Hepatic stellate cell (primary cell): Measurements from ENCODE around the gene CHL1.

ENCODE experiments used
- DNase-seq: peaks from one replicate; pipeline ENCODE4 v3.0.0; 2011; ENCODE audit warnings: low spot score

Gene CHL1

DNA sequence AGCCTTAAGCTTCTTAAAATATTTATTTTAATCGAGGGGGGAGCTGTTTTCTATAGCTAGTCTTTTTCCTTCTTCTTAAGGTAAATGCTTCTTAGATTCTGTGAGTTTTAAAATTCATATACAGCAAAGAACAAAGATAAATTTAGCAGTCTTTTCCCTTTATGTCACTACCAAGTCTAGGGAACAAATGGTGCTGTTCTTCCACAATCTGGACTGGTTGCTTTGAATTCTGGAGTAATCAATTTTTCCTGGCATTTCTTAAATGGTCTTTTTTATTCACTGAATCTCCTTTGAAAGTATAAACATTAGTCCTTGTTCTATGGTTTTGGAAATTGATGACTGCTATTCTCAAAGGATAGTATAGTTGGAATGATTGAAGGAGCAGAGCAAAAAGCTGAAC is 82.8 kb downstream of the CHL1 start:
- DNase-seq: no peak

GRCh38 chr3:280681-281080 is 84.1 kb downstream of the CHL1 start:
- DNase-seq: no peak

GRCh38 chr3:284322-284721 is 87.8 kb downstream of the CHL1 start:
- DNase-seq: no peak

DNA sequence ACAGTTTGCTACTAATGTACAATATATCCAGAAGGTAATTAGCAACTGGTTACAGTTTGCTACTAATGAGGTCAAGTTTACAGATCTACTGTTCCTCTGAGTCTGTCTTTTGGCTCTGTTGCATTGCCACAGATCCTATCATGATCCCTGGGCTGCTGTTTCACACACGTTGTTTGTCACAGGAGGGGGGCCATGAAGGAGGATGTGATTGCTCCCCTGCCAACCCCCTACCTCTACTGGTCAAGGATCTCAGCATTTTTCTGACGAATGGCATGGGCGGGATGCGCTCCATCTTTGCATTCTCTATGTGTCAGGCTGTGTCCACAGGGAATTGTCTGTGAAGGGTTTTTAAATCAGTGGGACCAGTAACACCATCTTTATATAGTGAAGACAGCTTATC is 91.9 kb downstream of the CHL1 start:
- DNase-seq: no peak

GRCh38 chr3:291028-291427 is 94.5 kb downstream of the CHL1 start:
- DNase-seq: no peak

GRCh38 chr3:291646-292436 is 95.3 kb downstream of the CHL1 start:
- no peak for DNase-seq

- DNase-seq: no peak
Measured at GRCh38 chr3:294096-294495, 97.5 kb downstream of the CHL1 start.

GRCh38 chr3:294581-294980 is 98.0 kb downstream of the CHL1 start:
- DNase-seq: no peak

GRCh38 chr3:295166-295565 is 98.6 kb downstream of the CHL1 start:
- no peak for DNase-seq

DNA sequence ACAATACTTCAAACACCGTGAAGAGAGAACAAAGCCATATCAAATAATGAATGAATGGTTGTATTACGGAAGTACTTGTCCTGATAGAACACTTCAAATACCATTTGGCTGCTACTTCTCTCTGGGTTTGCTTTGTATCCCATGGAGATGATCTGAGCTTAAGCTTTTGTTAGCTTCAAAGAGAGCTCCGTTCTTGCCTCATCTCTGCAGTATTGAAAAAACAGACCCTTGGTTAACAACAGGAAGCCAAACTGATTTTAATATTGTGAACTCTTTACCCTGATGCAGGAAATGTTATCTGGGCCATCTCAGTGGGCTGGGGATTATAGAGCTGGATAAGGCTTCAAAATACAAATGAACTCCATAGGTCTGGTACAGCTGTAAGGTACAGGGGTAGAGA is 101.0 kb downstream of the CHL1 start:
- no peak for DNase-seq

DNA sequence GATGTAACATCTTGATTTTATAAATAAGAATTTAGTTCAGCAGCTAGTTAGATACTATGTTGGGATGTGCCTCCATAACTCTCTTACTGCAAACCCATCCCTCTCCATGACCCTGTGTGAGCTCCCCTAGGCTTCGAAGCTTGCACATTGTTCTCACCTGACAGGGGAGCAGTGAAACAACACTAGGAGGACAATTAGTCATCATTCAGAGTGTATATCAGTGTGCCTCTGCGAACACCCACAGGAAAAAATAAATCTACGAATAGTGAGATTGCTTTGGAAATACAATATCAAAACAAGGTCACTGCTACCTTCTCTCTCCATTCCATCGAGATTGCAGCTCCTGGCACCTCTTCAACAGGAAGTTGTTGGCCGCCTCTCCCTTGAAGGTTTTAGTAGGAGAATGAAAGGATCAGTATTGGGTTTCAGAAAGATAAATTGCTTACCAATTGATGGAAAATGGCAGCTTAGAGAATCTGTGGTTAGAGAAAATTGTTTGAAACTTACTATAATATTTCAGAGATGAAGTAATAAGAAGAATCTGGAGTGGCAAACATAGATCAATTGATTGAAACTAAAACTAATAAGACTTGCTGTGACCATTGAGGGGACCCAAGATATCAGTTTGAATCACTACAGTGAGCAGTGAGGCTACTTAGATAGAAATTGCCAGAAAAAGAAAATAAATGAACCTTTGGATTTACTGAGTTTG is 103.2 kb downstream of the CHL1 start:
- no peak for DNase-seq

GRCh38 chr3:307182-307581 is 110.6 kb downstream of the CHL1 start:
- DNase-seq: no peak

DNA sequence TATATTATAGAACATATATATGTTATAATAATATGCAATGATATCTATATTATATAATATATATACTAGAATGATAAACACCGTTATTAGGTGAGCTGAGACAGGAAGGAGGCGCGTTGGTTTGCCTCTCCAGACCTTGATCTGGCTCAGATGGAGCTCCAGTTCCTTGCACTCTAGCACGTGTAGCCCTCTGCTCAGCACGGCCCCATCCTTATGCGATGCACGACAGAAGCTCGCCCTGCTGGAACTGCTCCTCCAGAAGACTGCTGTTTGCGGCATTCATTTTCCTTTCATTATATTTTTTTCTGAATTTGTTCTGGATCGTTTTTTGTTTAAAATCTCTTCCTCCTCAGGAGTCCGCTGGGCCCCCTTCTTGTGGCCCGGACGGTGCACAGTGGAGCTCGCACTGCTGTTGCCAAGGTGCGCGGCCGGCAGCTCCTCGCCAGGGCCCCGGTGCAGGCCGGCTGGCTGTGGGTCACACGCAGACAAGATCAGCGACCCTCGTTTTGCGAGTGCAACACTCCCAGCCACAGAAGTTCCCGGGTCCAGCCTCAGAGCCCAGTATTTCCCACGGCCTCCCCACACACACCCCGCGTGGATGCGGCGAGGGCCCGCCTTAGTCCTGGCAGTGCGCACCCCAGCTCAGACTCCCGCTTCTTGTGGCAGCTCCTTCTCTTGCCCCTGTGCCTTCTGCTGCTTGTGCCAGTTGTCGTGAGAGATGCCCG is 112.2 kb downstream of the CHL1 start:
- no peak for DNase-seq

DNA sequence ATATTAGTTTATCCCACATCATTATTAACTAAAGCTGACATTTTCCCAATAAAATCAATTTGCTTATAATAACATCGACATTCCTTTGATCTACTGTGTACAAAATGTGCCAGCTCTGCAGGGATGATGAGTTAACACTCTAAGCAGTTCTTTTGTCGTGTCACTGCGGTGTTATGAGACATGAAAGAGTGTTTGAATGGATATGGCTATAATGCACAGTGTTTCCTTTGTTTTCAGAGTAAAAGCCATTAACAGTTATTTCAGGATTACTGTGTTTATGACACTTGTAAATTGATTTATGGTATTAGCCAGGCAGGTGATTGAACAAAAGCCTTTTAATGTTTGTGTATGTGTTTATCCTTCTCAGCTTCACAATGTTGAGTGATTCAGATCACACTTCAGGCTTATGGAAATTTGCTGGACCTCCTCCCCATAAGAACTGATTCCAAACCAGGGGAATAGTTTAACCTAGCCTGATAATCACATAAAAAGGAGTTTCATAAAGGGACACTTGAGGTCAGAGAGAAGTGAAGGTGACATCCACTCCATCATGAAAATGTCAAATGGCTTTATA is 115.7 kb downstream of the CHL1 start:
- DNase-seq: no peak

- DNase-seq: no peak
Measured at GRCh38 chr3:312911-313310, 116.3 kb downstream of the CHL1 start.

DNA sequence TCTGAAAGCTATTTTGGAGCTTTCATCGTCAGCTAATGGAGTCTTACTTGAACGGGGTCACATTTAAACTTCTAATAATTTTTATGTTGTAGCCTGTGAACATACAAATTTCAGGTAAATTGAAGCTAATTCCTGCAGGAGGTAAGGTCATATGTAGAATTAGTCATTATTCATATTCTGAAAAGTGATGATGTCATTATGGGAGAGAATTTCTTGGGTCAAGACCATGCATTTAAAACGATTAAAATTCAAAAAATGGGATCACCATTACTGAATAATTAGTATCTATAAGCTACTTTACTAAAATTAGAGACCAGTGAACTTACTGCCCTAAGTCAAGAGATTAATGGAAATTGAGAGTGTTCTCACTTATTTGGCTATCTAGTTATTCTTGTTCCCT is 120.4 kb downstream of the CHL1 start:
- DNase-seq: no peak

DNA sequence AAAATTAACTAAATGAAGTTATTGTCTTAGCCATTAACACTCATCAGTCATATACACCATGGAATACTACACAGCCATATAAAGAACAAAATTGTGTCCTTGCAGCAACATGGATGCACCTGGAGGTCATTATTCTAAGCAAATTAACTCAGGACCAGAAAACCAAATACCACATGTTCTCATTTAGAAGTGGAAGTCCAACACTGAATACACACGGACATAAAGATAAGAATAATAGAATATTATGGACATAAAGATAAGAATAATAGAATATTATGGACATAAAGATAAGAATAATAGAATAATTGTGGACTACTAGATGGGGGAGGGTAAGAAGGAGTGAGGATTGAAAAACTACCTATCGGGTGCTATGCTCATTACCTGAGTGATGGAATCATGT is 122.3 kb downstream of the CHL1 start:
- DNase-seq: no peak

DNA sequence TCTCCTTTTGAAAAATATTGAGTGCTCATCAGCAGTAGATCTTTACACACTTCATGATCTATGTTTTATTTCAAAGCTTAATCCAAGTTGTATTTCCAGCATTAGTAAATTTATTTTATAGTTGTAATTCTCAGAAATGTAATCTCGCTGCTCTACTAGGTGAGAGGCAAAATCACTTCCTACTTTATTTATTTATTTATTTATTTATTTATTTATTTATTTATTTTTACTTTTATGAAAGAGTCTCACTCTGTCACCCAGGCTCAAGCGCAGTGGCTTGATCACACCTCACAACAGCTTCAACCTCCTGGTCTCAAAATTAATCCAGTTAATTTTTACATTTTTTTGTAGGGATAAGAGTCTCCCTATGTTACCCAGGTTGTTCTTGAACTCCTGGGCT is 127.9 kb downstream of the CHL1 start:
- no peak for DNase-seq

DNA sequence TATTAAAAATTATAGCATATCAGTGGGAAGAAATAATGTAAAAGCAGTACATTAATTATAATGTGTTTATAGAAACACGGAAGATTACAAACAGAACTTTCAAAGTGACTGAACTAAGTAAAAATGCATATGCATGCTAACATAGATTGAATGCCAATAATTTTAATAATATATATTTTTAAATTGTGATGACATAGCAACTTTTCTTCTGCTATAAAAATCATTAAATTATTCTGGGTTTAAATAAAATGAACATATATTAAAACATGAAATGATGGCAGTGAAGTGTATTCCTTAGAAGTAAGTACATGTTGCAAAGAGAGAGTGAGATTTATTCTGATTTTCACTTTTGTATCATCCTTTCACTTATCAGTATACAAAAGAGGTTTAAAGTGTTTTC is 128.9 kb downstream of the CHL1 start:
- DNase-seq: no peak

DNA sequence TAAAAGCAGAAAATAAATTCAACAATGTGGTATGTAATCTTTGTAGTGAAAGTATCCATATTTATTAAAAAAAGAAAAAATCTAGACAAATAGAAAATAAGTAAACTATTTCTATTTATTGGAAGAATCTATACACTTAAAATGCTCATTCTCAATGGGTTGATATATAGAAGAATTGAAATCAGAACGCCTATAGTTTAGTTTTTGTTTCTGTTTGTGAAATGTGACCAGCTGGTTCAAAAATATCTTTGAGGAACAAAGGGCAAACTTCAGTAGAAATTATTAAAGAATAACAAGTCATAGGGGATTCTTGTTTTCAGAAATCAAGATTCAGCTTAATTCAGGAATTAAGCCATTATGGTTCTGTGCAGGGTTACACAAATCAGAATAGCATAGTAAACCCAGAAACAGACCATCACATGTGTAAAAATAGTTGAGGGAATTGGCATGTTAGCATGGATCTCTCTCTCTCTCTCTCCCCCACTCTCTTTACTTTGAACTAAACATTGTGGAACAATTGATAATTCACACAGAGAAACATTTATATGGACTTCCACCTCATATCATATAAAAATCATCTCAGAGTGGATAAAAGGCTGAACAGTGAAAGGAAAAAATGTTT is 134.0 kb downstream of the CHL1 start:
- DNase-seq: no peak

- no peak for DNase-seq
Measured at GRCh38 chr3:331881-332280, 135.3 kb downstream of the CHL1 start.

DNA sequence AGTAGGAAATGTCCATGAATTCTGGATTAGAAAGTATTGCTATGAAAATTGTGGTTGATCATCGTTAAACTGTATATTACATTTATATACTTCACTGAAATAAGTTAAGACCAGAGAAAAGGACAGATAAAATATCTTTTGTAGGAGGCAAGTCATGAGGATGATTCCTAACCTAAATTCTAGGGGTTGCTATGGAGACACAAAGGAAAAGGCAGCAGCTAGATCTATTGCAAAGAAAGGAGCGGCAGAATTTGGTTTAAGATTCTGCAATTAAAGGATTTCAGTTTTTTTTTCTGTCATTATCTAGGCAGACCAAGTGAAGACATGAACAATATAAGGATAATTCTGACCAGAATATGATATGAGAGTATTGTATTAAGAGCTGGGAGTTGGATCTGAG is 136.1 kb downstream of the CHL1 start:
- DNase-seq: no peak
